Uterus (tissue), 4 donors: ENCODE data around the gene LAMB4. TPM values are rescaled to one million over a fixed set of nuclear protein-coding genes. Genes with fewer than 3 reads are reported as not detected.
A peak's percentile ranks its signal among the peaks of the same experiment; 100 is the strongest.

Experiments used
- DNase-seq, 2 donors: peaks; one replicate each; pipeline ENCODE4 v3.0.0-alpha.2; 2019 to 2020
- H3K27ac ChIP-seq, 2 donors: fragments of 200-600 bp; sonication (generic); 1 replicate in 1 of 2; 2 replicates in 1 of 2; pipeline ENCODE4 v1.5.1; 2016 to 2018
- H3K27me3 ChIP-seq, 2 donors: fragments of 200-600 bp; sonication (generic); one replicate each; pipeline ENCODE4 v1.5.1; 2018 to 2019; ENCODE audit warnings: control low read depth in 1 of 2
- H3K36me3 ChIP-seq, 2 donors: fragments of 200-600 bp; sonication (generic); one replicate each; pipeline ENCODE4 v1.5.1; 2019; ENCODE audit warnings: control low read depth in 1 of 2
- H3K4me1 ChIP-seq, 2 donors: fragments of 200-600 bp; sonication (generic); one replicate each; pipeline ENCODE4 v1.5.1; 2018 to 2019; ENCODE audit warnings: control low read depth in 1 of 2
- H3K4me3 ChIP-seq, 2 donors: fragments of 200-600 bp; sonication (generic); 1 replicate in 1 of 2; 2 replicates in 1 of 2; pipeline ENCODE4 v1.5.1; 2018 to 2019; ENCODE audit warnings: mild to moderate bottlenecking in 1 of 2
- H3K9me3 ChIP-seq, 2 donors: fragments of 200-600 bp; sonication (generic); one replicate each; pipeline ENCODE4 v1.5.1; 2019; ENCODE audit warnings: control low read depth in 1 of 2
- POLR2A ChIP-seq, 2 donors: fragments of 450-650 bp; IDR thresholded peaks; one replicate each; pipeline ENCODE4 v1.6.1; 2016; ENCODE audit warnings: antibody characterized with exemption in 2 of 2, mild to moderate bottlenecking in 1 of 2, moderate library complexity in 1 of 2
- intact Hi-C: fragments of 100-400 bp; cut with DNase I; formaldehyde crosslinking; loops from one replicate; pipeline ENCODE4 v1.15.1; 2023; ENCODE audit warnings: low total_unique reads
- total RNA-seq, 4 donors: library from RNA; depleted of rRNA in 3 of 4; stranded (reverse); fragments of >200 nt in 3 of 4; gene quantifications; one replicate each; pipeline versions ENCODE4 v1.1.0 to v1.2.4, GENCODE V29; 2014 to 2023
- TF ChIP-seq, protein P1 (sequence below), 4 experiments: fragments of 200-600 bp in 2 of 4; fragments of 450-650 bp in 2 of 4; sonication (generic) in 2 of 4; IDR thresholded peaks; one replicate each; pipeline ENCODE4 v1.5.1; 2016 to 2019; ENCODE audit warnings: antibody characterized with exemption in 4 of 4, mild to moderate bottlenecking in 2 of 4, moderate library complexity in 1 of 4
- donor health status: DM: yes; HTN: yes; CAD: no.

Gene LAMB4
- total RNA-seq, 4 donors from 2014 or later: 0.59 to 0.90 TPM; not detected in 2

DNA sequence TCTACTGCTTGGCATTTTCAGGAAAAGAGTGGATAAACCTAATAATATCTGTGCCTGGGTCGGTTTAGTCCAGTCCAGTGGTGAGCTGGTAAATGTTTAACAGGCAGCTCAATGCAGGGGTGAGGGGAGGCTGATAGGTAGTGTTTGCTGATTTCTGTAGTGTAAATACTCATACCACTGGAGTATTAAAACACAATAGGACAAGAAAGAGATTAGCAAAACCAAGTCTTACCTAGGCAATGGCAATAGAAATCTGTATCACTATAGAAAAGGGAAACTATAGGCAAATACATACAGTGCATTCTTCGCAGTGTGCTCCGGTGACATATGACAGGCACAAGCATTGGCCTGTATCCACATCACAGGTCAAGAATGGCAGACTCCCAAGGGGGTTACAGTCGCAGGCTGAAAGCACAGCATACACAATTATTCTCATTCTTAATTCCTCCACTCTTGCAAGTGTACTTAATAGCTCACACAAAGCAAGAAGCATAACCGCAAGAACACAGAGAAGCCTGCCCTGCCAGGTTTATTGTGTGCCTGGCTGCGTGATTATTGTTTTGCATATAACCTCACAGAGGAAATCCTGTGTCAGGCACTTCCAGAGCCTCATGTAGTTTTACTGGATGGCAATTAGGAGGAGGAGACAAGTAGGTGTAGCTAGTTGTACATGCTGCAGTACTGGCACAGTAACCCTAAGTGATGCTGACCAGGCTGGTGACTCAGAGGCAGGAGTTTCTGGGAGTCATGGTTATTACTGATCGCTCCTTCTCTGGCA is 35.0 kb downstream of the LAMB4 start:
- no peak overlapping the region for H3K4me3 ChIP-seq
- intact Hi-C loops: no loop called here

DNA sequence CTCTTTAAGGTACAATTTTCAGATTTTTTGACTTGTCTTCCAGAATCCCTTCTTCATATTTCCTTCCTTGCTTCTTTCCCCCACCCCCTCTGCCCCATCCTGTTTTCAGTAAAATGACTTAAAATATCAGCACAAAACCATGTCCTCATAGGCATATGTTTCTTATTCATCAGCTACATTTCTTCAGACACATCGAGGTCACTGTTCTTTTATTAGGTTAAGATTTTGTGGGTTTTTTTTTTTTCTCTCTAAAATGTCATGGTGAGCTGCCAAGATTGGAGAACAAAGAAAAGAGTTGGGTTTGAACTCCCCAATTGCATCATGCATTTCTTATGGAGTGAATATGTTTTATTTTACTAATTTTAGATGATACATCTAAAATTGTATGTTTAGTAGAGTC is 35.8 kb downstream of the LAMB4 start:
- TF ChIP-seq POLR2A (IDR thresholded peaks at IDR 0.05): no peak
- TF ChIP-seq, protein P1, sequence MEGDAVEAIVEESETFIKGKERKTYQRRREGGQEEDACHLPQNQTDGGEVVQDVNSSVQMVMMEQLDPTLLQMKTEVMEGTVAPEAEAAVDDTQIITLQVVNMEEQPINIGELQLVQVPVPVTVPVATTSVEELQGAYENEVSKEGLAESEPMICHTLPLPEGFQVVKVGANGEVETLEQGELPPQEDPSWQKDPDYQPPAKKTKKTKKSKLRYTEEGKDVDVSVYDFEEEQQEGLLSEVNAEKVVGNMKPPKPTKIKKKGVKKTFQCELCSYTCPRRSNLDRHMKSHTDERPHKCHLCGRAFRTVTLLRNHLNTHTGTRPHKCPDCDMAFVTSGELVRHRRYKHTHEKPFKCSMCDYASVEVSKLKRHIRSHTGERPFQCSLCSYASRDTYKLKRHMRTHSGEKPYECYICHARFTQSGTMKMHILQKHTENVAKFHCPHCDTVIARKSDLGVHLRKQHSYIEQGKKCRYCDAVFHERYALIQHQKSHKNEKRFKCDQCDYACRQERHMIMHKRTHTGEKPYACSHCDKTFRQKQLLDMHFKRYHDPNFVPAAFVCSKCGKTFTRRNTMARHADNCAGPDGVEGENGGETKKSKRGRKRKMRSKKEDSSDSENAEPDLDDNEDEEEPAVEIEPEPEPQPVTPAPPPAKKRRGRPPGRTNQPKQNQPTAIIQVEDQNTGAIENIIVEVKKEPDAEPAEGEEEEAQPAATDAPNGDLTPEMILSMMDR (IDR thresholded peaks at IDR 0.05): no peak
- Histone ChIP-seq H3K36me3 (no peaks in the 10 kb centered on the region), H3K27ac (peak overlapping the region; percentile 35 to 50), H3K9me3 (no peaks in the 10 kb centered on the region), H3K4me1 (no peaks in the 10 kb centered on the region), H3K4me3 (no peak overlapping the region), H3K27me3 (no peaks in the 10 kb centered on the region)
- DNase-seq: no peak
- intact Hi-C loops: no loop called here

More for the DNA sequence above, 35.0 kb downstream of the LAMB4 start:
- TF ChIP-seq POLR2A (IDR thresholded peaks at IDR 0.05): no peak
- TF ChIP-seq, protein P1 (IDR thresholded peaks at IDR 0.05): no peak
- Histone ChIP-seq H3K36me3 (no peaks in the 10 kb centered on the region), H3K4me1 (no peaks in the 10 kb centered on the region), H3K27ac (peak overlapping the region; percentile 36 to 50), H3K27me3 (no peaks in the 10 kb centered on the region), H3K9me3 (no peaks in the 10 kb centered on the region)
- peak; percentile 60 to 81 for DNase-seq

- no peak for TF ChIP-seq POLR2A (IDR thresholded peaks at IDR 0.05)
- TF ChIP-seq, protein P1 (IDR thresholded peaks at IDR 0.05): no peak
- intact Hi-C loops: no loop called here
- Histone ChIP-seq H3K4me1 (no peaks in the 10 kb centered on the region), H3K27me3 (no peaks in the 10 kb centered on the region), H3K9me3 (no peaks in the 10 kb centered on the region), H3K36me3 (no peaks in the 10 kb centered on the region), H3K27ac (peak overlapping the region; percentile 35 to 50), H3K4me3 (no peak overlapping the region)
- DNase-seq: no peak
Measured at GRCh38 chr7:108093851-108094331, 36.3 kb downstream of the LAMB4 start.

- no peaks in the 10 kb centered on the region for H3K4me1 ChIP-seq
- no peak for DNase-seq
- intact Hi-C loops: no loop called here
- H3K4me3 ChIP-seq: no peak overlapping the region
- H3K36me3 ChIP-seq: no peaks in the 10 kb centered on the region
- no peaks in the 10 kb centered on the region for H3K9me3 ChIP-seq
- TF ChIP-seq, protein P1 (IDR thresholded peaks at IDR 0.05): no peak
- TF ChIP-seq POLR2A (IDR thresholded peaks at IDR 0.05): no peak
- no peaks in the 10 kb centered on the region for H3K27me3 ChIP-seq
- H3K27ac ChIP-seq: peak overlapping the region; percentile 50 to 57
Measured at GRCh38 chr7:108093341-108093740, 36.8 kb downstream of the LAMB4 start.

GRCh38 chr7:108091461-108091831 is 38.7 kb downstream of the LAMB4 start:
- no peaks in the 10 kb centered on the region for H3K9me3 ChIP-seq
- H3K4me3 ChIP-seq: no peak overlapping the region
- H3K27me3 ChIP-seq: no peaks in the 10 kb centered on the region
- H3K27ac ChIP-seq: no peak overlapping the region
- H3K36me3 ChIP-seq: no peaks in the 10 kb centered on the region
- no peaks in the 10 kb centered on the region for H3K4me1 ChIP-seq
- TF ChIP-seq POLR2A (IDR thresholded peaks at IDR 0.05): no peak
- TF ChIP-seq, protein P1 (IDR thresholded peaks at IDR 0.05): no peak
- intact Hi-C loops: no loop called here
- no peak for DNase-seq
